Nucleus accumbens (tissue), 56 donors: Measurements from ENCODE around the gene GNG14.
"Not testable (repeated sequence)": the region's sequence is repeated elsewhere in the genome, so short reads cannot be mapped to it uniquely, and the experiment has no call there.

Source experiments
- DNase-seq, 56 donors: peaks; one replicate each; lab custom pipeline; 2025; lab: John Stamatoyannopoulos, UW

The GNG14 gene

DNA sequence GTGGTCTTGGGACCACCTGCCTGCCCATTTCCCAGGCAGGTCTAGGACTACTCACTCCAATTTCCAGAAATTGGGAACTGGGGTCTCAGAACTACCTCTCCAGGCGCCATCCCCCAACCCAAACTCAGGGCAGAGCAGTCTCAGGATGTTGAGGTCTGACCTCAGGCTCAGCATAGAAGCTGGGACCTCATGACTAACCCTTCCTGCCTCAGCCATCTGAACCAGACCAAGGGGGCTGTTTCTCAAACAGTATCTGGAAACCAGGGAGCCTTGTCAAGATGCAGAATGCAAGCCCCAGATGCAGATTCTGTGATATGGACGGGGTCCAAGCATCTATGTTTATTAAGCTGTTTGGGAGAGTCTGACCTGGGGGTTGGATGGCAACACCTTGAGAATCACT, 7.3 kb downstream of the GNG14 start:
- DNase-seq = no peak

GRCh38 chr19:12695514-12695913, 7.7 kb downstream of the GNG14 start:
- DNase-seq = no peak

DNA sequence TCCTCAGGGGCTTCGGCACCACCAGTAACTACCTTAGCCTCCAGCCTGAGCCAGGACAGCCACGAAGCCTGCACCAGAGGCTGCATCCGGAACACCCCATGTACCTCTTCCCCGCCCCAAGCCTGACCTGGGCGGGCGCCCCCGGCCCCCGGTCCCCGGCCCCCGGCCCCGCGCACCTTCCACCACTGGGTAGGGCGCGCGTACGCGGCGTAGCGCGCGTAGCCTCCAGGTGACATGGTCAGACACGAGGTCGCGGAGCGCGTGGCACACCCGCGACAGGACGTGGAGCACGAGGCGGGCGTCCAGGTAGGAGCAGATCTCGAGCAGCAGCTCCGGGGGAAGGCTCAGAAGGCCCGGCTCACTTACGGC, 8.2 kb downstream of the GNG14 start:
- DNase-seq = peak in 2 of 56 donors; percentile 20 to 47

DNA sequence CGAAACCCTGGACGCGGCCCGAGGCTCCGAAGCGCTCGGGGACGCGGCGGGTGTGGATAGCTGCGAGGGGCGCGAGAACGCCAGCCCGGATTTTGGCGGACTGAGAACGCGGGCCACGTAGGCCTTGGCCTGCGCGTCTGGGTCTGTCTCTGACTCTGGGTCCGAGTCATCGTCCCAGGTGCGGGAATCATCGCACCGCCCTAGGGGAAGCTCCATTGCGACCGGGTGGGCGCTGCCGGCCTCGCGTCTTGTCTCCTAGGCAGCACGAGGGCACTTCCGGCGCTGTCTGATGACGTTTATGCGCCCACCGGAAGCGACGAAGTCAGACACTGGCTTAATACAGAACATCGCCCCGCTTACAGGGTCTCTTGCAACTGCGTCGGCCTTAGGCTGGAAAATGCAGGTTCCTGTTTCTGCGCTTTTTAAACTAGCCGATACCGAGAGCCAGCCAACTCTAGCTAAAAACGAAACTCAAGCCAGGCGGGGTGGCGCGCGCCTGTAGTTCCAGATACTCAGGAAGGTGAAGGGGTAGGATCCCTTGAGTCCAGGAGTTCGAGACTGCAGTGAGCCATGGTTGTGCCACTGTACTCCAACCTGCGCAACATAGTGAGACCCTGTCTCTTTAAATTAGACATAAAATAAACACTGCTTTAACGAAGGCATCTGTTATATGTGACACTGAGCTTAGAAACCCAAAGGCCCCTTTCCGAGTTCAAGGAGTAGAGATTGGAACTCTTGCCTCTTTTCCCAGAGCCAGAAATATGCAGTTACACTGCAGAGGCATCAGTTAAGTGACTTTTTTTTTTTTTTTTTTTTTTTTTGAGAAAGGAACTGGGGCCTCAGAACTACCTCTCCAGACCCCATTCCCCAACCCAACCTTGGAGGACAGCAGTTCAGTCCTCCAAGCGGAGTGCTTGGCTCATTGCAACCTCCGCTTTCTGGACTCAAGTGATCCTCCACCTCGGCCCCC, 8.9 kb downstream of the GNG14 start, which contains the start of gene FBXW9:
Gene FBXW9, minus strand, starts transcription at position 266 of the 970 bp plus-strand sequence. Its CDS starts 50 bp downstream, at position 216.
- peak; percentile 58 to 99 (median 92) for DNase-seq

- not testable (repeated sequence) for DNase-seq
These were observed 9.6 kb downstream of the GNG14 start for GRCh38 chr19:12697425-12697824.

DNA sequence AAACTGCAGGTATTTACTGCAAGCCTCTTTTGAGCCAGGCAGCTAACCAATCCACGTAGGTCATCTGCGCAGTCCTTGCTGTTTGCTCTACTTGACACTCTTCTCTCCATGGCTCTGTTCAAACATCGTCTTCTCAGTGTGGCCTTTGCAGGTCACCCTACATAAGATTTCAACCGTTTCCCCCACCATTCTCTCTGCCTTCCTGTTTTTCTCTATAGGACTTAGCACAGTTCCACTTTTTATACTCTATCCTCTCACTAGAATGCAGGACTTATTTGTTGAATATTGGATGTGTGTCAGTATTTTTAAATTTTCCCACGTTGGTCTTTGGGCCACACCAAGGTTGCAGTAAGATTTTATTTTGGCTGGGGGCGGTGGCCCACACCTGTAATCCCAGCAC, 10.3 kb downstream of the GNG14 start:
- no peak for DNase-seq

DNA sequence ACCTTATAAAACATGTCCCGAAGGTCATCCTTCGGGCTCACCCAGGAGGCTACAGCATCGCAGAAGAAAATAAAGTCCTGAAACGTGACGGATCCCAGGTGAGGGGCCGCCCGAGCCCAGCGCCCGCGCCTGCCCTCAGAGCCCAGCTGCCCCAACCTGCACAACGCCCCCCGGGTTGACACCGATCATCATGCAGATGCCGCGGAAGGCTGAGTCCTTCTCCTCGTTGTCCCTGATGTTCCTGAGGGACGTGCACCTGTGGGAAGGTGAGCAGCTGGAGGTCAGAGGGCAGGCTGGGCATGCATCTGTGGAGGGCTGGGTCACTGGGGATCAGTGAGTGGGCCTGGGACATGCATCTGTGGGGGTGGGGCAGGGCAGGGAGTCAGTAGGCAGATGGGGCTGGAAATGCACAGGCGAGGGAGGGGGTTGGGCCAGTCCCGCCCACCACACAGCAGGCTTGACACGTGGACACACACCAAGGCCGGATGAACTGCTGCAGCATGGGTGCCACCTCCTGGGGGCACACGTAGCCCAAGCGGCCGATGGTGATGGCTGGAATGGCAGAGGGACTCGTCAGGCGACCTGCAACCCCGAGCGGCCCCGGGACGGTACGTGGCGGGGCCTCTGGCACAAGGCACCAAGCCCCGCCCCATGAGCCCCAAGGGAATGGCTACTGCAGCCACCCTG, 13.9 kb downstream of the GNG14 start:
- DNase-seq = peak in 1 of 56 donors; percentile 3

DNA sequence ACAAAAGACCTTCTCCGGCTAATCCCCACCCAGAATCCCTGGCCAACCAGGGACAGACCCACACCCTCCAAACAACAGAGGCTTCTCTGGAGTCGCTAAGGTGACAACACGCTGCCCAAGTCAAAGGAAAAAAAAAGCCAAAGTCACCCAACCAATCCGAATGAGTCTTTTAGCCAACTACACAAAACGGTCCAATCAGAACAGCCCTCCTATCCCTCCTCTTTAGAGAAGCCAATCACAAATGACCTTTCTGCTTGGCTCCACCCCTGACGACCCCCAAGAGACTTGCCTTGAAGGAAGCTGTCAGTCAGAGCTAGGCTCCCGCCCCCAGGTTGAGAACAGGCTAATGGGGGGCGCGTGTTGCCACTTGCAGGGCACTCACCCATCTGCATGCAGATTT, 15.2 kb downstream of the GNG14 start:
- no peak for DNase-seq

DNA sequence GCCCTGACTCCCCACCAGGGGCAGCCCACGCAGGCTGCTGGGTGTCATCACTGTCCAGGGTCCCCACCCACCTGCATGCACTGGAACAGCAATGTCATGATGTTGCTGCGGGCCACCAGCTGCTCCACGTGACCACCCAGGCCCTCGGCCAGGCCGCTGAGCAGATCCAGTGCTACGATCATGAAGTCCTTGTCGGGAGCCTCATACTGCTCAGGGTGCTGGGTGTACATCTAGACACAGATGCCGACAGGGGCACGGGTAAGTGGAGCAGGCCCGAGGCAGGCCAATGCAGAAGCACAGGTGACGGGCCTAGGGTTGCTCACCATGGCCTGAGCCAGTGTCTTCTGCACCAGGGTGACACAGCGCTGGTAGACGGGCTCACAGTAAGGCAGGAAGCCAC, 17.4 kb downstream of the GNG14 start:
- DNase-seq = no peak

DNA sequence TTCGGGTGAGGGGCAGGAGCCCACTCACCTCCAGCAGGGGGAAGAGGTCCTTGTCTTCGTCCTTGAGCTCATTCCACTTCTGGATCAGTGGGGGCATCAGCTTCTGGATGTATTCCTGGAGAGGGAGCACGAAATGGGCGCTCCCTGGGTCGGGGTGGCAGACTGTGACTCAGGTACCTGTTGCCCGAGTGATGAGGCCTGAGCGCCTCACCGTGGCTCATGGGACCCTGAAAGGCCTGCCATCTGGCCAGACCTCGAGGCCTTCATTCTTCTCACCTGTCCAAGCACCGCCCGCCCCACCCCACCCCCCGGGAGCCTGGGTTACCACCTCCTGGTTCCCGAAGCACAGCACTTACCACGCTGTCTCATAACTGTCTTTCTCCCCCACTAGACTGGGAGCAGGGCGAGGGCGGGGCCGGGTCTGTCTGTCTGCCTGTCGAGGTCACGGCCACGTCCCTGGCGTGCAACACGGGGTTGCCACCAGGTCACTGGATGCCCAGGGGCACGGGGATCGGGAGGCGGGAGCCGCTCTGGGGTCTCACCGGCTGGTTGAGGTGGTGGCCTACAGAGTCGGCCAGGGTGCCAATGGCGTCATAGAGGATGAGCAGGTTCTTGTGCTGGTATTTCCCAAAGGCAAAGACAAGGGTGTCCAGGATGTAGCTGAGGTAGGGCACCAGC, 18.0 kb downstream of the GNG14 start:
- DNase-seq = no peak

DNA sequence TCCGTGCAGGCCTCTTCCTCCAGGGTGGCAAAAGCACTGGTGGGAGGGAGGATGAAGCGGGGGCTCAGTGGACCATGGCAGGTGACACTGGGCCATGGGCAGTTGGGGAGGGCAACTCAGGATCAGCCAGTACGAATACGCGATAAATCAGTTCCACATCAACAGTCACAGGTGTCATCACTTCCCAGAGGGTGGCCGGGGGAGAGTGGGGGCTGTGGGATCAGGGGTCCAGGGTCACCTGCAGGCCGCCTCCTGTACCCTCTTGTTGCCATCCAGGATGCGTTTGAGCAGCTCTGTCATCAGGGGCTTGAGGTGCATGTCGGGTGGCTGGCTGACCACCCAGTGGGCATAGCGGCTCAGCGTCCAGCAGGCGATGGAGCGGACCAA, 18.5 kb downstream of the GNG14 start:
- DNase-seq = no peak

GRCh38 chr19:12708641-12709040, 20.8 kb downstream of the GNG14 start:
- DNase-seq = no peak

- DNase-seq = no peak
These were observed 23.4 kb downstream of the GNG14 start for GRCh38 chr19:12711187-12711586.

DNA sequence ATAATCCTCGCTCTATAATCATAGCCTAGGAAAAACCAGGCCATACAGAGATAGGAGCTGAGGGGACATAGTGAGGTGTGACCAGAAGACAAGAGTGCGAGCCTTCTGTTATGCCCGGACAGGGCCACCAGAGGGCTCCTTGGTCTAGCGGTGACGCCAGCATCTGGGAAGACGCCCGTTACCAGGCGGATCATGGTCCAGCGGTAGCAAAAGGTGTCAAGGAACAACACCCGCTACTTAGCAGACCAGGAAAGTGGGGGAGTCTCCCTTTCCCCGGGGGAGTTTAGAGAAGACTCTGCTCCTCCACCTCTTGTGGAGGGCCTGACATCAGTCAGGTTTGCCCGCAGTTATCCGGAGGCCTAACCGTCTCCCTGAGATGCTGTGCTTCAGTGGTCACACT, 24.3 kb downstream of the GNG14 start:
- peak in 1 of 56 donors; percentile 41 for DNase-seq

- DNase-seq = not testable (repeated sequence)
These were observed 25.5 kb downstream of the GNG14 start for GRCh38 chr19:12713304-12713703.

DNA sequence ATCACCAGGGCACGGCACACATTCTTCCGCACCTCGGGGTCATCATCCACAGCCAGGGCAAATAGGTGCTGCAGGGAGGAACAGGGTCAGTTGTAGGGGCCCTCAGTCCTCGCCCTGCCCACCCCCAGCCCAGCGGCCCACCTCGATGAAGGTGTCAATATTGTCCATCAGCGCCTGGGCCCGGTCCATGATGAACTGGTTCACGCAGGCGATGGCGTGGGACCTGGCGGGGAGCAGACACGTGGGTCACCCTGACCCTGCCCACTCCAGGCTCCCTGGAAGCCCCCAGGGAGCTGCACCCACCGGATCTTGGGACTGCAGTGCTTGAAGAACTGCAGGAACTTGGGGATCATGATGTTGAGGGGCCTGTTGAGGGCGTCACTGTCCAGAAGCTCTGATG, 27.3 kb downstream of the GNG14 start:
- no peak for DNase-seq

DNA sequence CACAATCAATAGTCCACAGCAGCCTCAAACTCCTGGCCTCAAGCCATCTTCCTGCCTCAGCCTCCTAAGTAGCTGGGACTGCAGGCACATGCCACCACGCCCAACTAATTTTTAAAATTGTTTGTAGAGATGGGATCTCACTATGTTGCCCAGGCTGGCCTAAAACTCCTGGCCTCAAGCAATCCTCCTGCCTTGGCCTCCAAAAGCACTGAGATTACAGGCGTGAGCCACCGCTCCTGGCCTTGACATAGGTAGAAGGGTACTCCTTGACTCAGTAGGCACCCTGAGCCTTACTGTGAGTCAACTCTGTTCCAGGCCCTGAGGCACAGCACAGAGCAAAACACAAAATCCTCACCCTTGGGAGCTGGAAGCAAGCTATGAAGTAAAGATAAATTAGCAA, 28.1 kb downstream of the GNG14 start:
- no peak for DNase-seq

DNA sequence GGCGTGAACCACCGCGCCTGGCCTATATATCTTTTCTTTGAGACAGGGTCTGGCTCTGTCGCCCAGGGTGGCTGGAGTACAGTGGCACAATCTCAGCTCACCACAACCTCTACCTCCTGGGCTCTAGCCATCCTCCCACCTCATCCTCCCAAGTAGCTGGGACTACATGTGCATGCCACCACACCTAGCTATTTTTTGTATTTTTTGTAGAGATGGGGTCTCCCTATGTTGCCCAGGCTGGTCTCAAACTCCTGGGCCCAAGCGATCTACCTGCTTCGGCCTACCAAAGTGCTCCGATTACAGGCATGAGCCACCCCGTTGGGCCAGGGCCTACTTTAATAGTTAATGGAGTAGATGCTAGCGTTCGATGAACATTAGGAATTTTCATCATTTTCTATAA, 32.5 kb downstream of the GNG14 start:
- no peak for DNase-seq

- DNase-seq = peak in 18 of 56 donors; percentile 3 to 55 (median 29)
These were observed 33.3 kb downstream of the GNG14 start for GRCh38 chr19:12720851-12721655.
